ENCODE measurements around the gene WBP1. TPM values are rescaled to one million over a fixed set of nuclear protein-coding genes. Genes with fewer than 3 reads are reported as not detected.
"Not testable (repeated sequence)": the region's sequence is repeated elsewhere in the genome, so short reads cannot be mapped to it uniquely, and the experiment has no call there.

Gene WBP1
- total RNA-seq, 2 donors from 2014 or later, result 28.6 to 48.0 TPM

DNA sequence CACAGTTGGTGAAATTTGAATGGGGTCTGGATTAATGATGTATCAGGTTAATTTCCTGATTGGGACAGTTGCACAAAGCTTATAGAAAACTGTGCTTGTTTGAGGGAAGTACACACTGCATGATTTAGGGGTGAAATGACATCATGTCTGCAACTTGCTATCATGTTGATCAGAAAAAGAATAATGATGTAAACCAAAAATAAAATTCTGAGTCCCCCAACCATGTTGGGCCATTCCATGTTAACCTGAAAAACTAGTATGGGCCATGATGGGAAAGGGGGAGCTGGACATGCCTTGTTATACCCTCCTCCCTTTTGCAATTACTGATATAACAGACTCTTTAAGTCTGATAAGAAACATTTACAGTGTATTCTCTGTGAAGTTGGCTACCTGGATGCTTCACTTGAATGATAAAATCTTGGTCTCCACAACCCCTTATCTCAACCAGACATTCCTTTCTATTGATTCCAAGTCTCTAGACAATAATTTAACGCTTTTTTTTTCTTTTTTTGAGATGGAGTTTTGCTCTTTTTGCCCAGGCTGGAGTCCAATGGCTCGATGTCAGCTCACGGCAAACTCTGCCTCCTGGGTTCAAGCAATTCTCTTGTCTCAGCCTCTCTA, 7.6 kb upstream of the WBP1 start:
- Mint-ChIP-seq H3K4me1 (ENCODE audit: low read depth in 2 of 2) (peaks cover 25 to 31% of the 10 kb centered on the region in 2 donors), H3K27me3 (no peaks in the 10 kb centered on the region), H3K36me3 (no peaks in the 10 kb centered on the region), H3K9me3 (no peaks in the 10 kb centered on the region), H3K27ac (peak overlapping the region; percentile 32 to 87), H3K4me3 (no peak overlapping the region)
- DNase-seq (ENCODE audit: low spot score) (no peak), ATAC-seq (no peak)

DNA sequence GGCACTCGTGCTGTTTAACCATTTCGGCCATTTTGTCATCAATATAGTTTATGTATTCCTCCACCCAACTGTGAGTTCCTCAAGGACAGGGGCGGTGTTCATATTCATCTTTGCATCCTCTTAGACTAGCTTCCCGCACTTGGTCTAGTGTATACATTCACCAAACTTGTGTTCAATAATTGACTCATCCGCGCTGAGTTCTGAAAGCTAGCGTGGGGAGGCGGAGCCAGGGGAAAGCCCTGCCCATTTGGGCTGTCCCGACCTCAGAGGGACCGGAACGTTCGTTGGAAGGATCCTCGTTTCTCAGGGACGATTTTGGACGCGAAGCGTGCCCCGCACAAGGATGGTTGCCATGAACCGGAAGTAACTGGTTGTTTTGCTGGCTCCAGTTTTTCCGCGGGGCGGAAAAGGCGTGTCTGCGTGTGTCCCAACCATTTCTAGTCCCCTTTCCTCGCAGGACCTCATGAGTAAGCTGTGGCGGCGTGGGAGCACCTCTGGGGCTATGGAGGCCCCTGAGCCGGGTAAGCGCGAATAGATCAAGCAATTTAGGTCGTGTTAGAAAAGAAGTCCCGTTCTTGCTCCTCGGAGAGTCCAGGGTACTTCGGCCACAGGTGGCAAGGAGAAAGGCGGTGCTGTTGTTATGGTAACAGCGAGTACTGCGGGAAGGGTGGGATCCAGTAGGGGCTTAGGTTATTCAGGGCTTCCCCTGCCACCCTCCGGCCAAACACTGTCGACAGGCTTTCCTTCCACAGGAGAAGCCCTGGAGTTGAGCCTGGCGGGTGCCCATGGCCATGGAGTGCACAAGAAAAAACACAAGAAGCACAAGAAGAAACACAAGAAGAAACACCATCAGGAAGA, 3.4 kb upstream of the WBP1 start, which contains the start of gene INO80B:
INO80B (plus strand) TSS at position 434 of the 858 bp plus-strand sequence; CDS start at position 464, 30 bp downstream.
- H3K27ac Mint-ChIP-seq, result peak within 1 kb of the TSS; percentile 91 to 98
- DNase-seq (ENCODE audit: low spot score) (peak; percentile 97), ATAC-seq (peak; percentile 69 to 80)
- peak within 1 kb of the TSS; percentile 98 for H3K4me3 Mint-ChIP-seq
- H3K27me3 Mint-ChIP-seq, result no peaks in the 10 kb centered on the region
- H3K9me3 Mint-ChIP-seq, result no peaks in the 10 kb centered on the region
- peaks cover 5% of the 10 kb centered on the region for H3K36me3 Mint-ChIP-seq
- H3K4me1 Mint-ChIP-seq (ENCODE audit: low read depth in 2 of 2), result peaks cover 57 to 71% of the 10 kb centered on the region in 2 donors

DNA sequence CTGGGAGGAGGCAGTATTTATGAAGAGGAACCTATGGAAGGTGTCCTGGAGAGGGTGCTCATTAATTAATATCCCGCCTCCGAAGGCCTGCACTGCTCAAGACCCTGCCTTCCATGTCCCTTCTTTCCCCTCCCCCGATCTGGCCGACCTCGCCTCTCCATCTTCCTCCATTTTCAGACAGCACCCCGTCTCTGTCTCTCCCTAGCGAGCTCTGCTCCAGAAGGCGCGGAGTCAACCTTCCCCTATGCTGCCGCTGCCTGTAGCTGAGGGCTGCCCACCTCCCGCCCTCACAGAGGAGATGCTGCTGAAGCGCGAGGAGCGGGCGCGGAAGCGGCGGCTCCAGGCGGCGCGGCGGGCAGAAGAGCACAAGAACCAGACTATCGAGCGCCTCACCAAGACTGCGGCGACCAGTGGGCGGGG, 1.1 kb upstream of the WBP1 start:
- H3K9me3 Mint-ChIP-seq, result no peaks in the 10 kb centered on the region
- H3K27ac Mint-ChIP-seq, result peak overlapping the region; percentile 91 to 98
- peaks cover 62 to 78% of the 10 kb centered on the region in 2 donors for H3K4me1 Mint-ChIP-seq (ENCODE audit: low read depth in 2 of 2)
- no peaks in the 10 kb centered on the region for H3K27me3 Mint-ChIP-seq
- H3K4me3 Mint-ChIP-seq, result peak overlapping the region; percentile 98
- DNase-seq (ENCODE audit: low spot score) (no peak), ATAC-seq (no peak)
- peaks cover 5% of the 10 kb centered on the region for H3K36me3 Mint-ChIP-seq

DNA sequence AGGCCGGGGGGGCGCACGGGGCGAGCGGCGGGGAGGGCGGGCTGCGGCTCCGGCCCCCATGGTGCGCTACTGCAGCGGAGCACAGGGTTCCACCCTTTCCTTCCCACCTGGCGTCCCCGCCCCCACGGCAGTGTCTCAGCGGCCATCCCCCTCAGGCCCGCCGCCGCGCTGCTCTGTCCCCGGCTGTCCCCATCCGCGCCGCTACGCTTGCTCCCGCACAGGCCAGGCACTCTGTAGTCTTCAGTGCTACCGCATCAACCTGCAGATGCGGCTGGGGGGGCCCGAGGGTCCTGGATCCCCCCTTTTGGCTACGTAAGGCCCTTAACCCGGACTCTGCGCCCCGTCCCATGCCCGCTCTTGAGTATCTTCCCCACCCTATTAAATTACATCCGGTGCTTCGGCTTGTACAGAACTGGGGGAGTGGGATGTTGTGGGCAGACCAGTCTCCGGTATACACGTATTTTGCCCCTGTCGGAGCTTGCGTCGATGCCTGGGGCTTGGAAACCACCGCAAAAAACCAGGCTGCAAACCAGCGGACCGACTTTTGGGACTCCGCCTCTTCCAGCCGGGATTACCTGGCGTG, 598 bp upstream of the WBP1 start:
- peaks cover 5% of the 10 kb centered on the region for H3K36me3 Mint-ChIP-seq
- ATAC-seq (peak; percentile 51 to 61), DNase-seq (ENCODE audit: low spot score) (peak; percentile 87)
- peaks cover 58 to 74% of the 10 kb centered on the region in 2 donors for H3K4me1 Mint-ChIP-seq (ENCODE audit: low read depth in 2 of 2)
- H3K27ac Mint-ChIP-seq, result peak overlapping the region; percentile 91 to 98
- peak overlapping the region; percentile 98 for H3K4me3 Mint-ChIP-seq
- H3K9me3 Mint-ChIP-seq, result no peaks in the 10 kb centered on the region
- no peaks in the 10 kb centered on the region for H3K27me3 Mint-ChIP-seq

DNA sequence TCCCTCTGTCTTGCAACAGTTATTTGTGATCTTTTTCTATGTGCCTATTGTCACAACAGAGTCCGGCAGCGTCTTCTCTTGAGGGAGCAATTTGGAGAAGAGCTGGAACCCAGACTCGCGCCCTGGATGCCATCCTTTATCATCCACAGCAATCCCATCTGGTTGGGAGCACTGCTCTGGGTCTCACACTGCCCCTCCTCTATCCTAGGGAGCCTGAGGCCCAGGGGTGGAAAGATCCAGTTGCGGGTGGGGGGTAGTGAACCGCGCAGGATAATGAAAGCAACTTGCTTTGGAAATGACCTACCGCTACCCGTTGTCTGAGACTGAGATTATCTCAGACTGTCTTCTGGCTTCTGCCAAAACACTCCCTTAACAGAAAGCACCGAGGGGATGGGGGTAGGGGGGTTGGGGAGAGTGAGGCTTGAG, 713 bp downstream of the WBP1 start:
- no peak for DNase-seq (ENCODE audit: low spot score)
- ATAC-seq, result no peak
- H3K27ac Mint-ChIP-seq, result peak overlapping the region; percentile 91 to 98
- no peaks in the 10 kb centered on the region for H3K27me3 Mint-ChIP-seq
- H3K4me3 Mint-ChIP-seq, result peak overlapping the region; percentile 98
- H3K36me3 Mint-ChIP-seq, result peaks cover 5% of the 10 kb centered on the region
- H3K9me3 Mint-ChIP-seq, result no peaks in the 10 kb centered on the region
- H3K4me1 Mint-ChIP-seq (ENCODE audit: low read depth in 2 of 2), result peaks cover 56 to 73% of the 10 kb centered on the region in 2 donors

DNA sequence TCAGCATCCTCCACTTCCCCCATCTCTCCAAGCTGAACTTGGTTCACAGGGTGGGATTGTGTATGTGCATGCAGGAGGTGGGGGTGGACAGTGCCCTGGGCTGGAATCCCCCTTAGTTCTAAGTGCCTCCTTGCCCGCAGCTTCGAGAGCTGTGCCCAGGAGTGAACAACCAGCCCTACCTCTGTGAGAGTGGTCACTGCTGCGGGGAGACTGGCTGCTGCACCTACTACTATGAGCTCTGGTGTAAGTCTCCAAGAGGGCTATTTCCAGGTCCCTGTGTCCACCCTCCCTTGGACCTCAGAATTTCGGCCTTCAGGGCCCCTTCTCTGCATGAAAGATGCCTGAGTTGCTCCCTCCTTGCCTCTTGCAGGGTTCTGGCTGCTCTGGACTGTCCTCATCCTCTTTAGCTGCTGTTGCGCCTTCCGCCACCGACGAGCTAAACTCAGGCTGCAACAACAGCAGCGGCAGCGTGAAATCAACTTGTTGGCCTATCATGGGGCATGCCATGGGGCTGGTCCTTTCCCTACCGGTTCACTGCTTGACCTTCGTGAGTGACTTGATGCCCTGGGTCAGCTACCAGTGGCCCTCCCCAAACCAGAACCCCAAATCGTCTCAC, 1.4 kb downstream of the WBP1 start:
- H3K36me3 Mint-ChIP-seq; H3K9me3 Mint-ChIP-seq; H3K27me3 Mint-ChIP-seq; ATAC-seq; DNase-seq (ENCODE audit: low spot score): not testable (repeated sequence)
- peaks cover 52 to 71% of the 10 kb centered on the region in 2 donors for H3K4me1 Mint-ChIP-seq (ENCODE audit: low read depth in 2 of 2)
- H3K27ac Mint-ChIP-seq, result peak overlapping the region; percentile 91 to 98
- peak overlapping the region; percentile 98 for H3K4me3 Mint-ChIP-seq

DNA sequence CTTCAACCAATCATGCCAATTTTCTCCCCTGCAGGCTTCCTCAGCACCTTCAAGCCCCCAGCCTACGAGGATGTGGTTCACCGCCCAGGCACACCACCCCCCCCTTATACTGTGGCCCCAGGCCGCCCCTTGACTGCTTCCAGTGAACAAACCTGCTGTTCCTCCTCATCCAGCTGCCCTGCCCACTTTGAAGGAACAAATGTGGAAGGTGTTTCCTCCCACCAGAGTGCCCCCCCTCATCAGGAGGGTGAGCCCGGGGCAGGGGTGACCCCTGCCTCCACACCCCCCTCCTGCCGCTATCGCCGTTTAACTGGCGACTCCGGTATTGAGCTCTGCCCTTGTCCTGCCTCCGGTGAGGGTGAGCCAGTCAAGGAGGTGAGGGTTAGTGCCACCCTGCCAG, 1.9 kb downstream of the WBP1 start:
- H3K9me3 Mint-ChIP-seq; ATAC-seq; H3K36me3 Mint-ChIP-seq; DNase-seq (ENCODE audit: low spot score); H3K27me3 Mint-ChIP-seq: not testable (repeated sequence)
- Mint-ChIP-seq H3K27ac (peak overlapping the region; percentile 91 to 98), H3K4me3 (peak overlapping the region; percentile 98), H3K4me1 (ENCODE audit: low read depth in 2 of 2) (peaks cover 47 to 65% of the 10 kb centered on the region in 2 donors)

DNA sequence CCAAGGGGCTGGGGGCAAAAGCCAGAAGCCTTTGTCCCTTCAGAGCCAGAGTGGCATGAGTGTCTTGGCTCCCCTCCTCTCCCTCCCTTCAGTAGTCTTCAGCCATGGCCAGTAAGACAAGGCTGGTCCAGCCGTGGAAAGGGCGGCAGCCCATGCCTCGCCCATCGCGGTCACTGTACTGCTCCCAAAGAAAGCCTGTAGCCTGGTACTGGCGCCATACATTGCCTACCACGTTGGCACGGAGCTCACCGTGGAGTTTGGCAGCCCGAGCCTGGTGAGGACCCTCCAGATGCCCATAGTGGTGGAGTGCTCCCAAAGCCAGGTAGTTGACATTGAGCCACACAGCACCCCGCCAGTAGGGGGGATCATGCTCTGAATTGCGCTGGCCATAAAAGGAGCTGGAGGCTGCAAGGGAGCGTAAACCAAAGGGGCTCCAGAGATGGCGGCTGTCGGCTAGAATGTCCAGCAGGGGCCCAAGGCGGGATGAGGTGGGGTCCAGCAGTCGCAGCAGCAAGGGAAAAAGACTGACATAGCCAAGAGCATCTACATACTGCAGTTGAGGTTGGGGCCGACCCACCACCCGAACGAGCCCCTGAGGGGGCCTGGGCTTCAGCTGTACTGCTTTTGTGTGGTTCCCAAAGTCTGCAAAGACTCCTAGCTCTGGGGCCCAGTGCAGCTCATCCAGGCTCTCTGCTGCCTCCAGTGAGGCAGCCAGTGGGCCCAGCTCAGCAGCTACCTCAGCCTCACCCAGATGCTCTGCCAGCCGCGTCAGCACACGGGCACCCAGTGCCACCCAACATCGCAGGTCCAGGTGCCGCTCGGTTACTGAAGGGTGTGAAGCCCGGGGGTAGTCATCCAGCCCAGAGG, 3.2 kb downstream of the WBP1 start:
- Mint-ChIP-seq H3K4me3 (no peak overlapping the region), H3K9me3 (no peaks in the 10 kb centered on the region), H3K36me3 (peaks cover under 1% of the 10 kb centered on the region), H3K27me3 (no peaks in the 10 kb centered on the region), H3K27ac (no peak overlapping the region), H3K4me1 (ENCODE audit: low read depth in 2 of 2) (peaks cover 44 to 63% of the 10 kb centered on the region in 2 donors)
- ATAC-seq (no peak), DNase-seq (ENCODE audit: low spot score) (no peak)

DNA sequence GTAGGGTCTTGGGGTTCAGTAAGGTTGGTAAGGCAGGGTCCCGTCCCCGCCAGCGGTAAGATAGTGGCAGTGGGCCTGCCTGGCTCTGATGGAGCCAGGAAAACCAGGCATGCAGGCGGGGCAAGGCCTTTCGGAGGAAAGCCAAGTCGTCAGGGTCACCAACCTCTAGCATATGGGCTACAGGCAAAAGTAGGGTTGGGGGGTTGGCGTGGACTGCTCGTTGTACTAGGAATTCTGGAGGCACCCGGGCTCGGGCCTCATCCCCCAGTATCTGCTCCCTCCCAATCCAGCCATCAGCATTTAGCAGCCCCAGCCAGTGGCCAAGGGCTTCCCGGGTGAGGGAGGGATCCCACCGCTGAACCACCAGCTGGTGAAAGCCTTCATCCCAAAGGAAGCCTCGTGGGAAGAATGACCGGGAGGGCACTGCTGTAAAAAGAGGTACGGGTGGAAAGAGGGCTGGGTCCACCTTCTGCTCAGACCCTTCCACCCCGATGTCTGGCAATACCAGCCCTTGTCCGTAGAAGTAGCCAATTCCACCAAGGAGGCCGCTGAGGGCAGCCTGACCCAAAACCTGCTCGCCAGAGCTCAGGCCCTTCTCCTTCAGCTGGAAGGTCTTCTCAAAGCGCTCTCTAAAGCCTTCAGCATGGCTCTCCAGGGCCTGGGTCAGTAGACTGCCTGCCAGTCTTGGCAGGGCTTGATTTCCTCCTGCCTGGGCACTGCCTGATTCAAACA, 4.0 kb downstream of the WBP1 start:
- H3K4me1 Mint-ChIP-seq (ENCODE audit: low read depth in 2 of 2), result peaks cover 38 to 55% of the 10 kb centered on the region in 2 donors
- H3K27me3 Mint-ChIP-seq, result no peaks in the 10 kb centered on the region
- no peak for ATAC-seq
- no peak for DNase-seq (ENCODE audit: low spot score)
- no peaks in the 10 kb centered on the region for H3K36me3 Mint-ChIP-seq
- H3K4me3 Mint-ChIP-seq, result no peak overlapping the region
- H3K27ac Mint-ChIP-seq, result peak overlapping the region; percentile 47 to 73
- no peaks in the 10 kb centered on the region for H3K9me3 Mint-ChIP-seq

DNA sequence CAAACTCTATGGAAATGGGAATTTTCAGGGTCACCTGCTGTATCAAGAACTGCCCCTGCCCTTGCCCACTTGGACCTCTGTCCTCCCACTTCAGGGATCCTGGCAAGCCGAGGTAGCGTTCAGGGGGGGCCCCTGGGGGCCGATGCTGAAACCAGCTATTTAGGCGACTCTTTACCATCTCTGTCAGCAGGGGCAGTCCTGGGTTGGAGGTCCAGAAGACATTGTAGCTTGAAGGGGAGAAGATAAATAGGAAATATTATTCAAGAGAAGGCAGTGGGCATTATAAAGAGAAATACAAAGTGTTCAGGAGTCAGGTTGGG, 4.5 kb downstream of the WBP1 start:
- no peaks in the 10 kb centered on the region for H3K27me3 Mint-ChIP-seq

DNA sequence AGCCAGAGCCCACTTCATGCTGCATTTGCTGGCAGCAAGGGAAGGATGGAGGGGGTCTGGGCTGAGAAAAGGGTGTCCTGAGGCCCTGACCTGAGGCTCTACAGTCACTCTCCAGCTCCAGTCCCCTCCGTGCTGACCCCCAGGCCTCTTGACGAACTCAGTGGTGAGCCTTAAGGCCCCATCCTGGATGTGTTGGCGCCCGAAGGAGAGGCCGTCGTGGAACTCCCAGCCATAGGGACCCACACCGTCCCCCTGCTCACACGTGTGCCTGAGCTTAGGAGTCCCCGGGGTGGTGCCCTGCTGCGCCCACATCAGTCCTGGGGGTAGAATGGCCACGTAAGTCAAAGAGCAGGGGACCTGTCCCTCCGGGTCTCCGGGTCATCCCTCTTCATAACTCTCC, 6.2 kb downstream of the WBP1 start:
- Mint-ChIP-seq H3K36me3 (no peaks in the 10 kb centered on the region), H3K4me3 (peak overlapping the region; percentile 97), H3K4me1 (ENCODE audit: low read depth in 2 of 2) (peaks cover 23 to 35% of the 10 kb centered on the region in 2 donors), H3K9me3 (no peaks in the 10 kb centered on the region), H3K27me3 (no peaks in the 10 kb centered on the region), H3K27ac (peak overlapping the region; percentile 97 to 100)
- DNase-seq (ENCODE audit: low spot score), result no peak
- ATAC-seq, result peak in 1 of 2 donors; percentile 29

More for the DNA sequence above, 4.5 kb downstream of the WBP1 start:
- no peaks in the 10 kb centered on the region for H3K9me3 Mint-ChIP-seq
- no peak for DNase-seq (ENCODE audit: low spot score)
- H3K4me3 Mint-ChIP-seq, result peak overlapping the region; percentile 52
- H3K36me3 Mint-ChIP-seq, result no peaks in the 10 kb centered on the region
- H3K4me1 Mint-ChIP-seq (ENCODE audit: low read depth in 2 of 2), result peaks cover 35 to 49% of the 10 kb centered on the region in 2 donors
- peak overlapping the region; percentile 47 to 73 for H3K27ac Mint-ChIP-seq
- no peak for ATAC-seq

DNA sequence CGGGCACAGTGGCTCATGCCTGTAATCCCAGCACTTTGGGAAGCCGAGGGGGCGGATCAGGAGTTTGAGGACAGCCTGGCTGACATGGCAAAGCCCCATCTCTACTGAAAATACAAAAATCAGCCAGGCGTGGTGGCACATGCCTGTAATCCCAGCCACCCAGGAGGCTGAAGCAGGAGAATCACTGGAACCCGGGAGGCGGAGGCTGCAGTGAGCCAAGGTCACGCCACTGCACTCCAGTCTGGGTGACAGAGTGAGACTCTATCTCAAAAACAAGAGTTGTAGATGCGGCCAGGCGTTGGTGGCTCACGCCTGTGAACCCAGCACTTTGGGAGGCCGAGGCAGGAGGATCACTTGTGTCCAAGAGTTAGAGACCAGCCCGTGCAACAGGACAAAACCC, 12.5 kb downstream of the WBP1 start:
- peak overlapping the region; percentile 67 for H3K4me3 Mint-ChIP-seq
- H3K9me3 Mint-ChIP-seq; ATAC-seq; DNase-seq (ENCODE audit: low spot score); H3K27me3 Mint-ChIP-seq: not testable (repeated sequence)
- H3K4me1 Mint-ChIP-seq (ENCODE audit: low read depth in 2 of 2), result peaks cover 32 to 36% of the 10 kb centered on the region in 2 donors
- H3K27ac Mint-ChIP-seq, result peak overlapping the region; percentile 75 to 87
- peaks cover 13% of the 10 kb centered on the region for H3K36me3 Mint-ChIP-seq

Measured in natural killer cell treated with Interleukin-12 subunit alpha and Interleukin-12 subunit beta and Interleukin-15 and Interleukin-18, amount 100 ng/mL, for 72 hours (primary cell).